ENCODE results near the gene GPRIN3.

Gene GPRIN3

DNA sequence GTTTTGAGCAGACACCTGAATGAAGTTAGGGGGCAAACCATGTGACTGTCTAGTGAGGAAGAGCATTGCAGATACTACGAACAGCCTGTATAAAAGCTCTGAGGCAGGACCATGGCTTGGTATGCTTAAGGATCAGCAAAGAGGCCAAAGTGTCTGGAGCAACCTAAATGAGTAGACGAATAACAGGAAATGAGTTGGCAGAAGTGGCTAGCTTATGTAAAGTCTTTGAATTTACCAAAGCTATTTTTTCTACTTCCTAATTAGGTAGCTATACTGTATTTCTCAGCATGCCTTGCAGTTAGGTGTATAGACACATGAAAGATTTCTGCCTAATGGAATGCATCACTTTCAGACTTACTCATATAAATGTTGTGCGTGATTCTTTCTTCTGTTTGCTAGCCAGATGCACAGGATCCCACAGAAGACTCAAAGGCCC is 9.3 kb upstream of the GPRIN3 start:
- no peak for TF ChIP-seq CREB1 (IDR thresholded peaks at IDR 0.05; ENCODE audit: low read depth)
- TF ChIP-seq, protein P1, sequence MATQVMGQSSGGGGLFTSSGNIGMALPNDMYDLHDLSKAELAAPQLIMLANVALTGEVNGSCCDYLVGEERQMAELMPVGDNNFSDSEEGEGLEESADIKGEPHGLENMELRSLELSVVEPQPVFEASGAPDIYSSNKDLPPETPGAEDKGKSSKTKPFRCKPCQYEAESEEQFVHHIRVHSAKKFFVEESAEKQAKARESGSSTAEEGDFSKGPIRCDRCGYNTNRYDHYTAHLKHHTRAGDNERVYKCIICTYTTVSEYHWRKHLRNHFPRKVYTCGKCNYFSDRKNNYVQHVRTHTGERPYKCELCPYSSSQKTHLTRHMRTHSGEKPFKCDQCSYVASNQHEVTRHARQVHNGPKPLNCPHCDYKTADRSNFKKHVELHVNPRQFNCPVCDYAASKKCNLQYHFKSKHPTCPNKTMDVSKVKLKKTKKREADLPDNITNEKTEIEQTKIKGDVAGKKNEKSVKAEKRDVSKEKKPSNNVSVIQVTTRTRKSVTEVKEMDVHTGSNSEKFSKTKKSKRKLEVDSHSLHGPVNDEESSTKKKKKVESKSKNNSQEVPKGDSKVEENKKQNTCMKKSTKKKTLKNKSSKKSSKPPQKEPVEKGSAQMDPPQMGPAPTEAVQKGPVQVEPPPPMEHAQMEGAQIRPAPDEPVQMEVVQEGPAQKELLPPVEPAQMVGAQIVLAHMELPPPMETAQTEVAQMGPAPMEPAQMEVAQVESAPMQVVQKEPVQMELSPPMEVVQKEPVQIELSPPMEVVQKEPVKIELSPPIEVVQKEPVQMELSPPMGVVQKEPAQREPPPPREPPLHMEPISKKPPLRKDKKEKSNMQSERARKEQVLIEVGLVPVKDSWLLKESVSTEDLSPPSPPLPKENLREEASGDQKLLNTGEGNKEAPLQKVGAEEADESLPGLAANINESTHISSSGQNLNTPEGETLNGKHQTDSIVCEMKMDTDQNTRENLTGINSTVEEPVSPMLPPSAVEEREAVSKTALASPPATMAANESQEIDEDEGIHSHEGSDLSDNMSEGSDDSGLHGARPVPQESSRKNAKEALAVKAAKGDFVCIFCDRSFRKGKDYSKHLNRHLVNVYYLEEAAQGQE (IDR thresholded peaks at IDR 0.05; ENCODE audit: low read depth): no peak
- TF ChIP-seq NFIC (IDR thresholded peaks at IDR 0.05): no peak
- no peak for TF ChIP-seq TCF12 (IDR thresholded peaks at IDR 0.05; ENCODE audit: low read depth)
- TF ChIP-seq, protein P2, sequence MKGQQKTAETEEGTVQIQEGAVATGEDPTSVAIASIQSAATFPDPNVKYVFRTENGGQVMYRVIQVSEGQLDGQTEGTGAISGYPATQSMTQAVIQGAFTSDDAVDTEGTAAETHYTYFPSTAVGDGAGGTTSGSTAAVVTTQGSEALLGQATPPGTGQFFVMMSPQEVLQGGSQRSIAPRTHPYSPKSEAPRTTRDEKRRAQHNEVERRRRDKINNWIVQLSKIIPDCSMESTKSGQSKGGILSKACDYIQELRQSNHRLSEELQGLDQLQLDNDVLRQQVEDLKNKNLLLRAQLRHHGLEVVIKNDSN (IDR thresholded peaks at IDR 0.05): no peak

DNA sequence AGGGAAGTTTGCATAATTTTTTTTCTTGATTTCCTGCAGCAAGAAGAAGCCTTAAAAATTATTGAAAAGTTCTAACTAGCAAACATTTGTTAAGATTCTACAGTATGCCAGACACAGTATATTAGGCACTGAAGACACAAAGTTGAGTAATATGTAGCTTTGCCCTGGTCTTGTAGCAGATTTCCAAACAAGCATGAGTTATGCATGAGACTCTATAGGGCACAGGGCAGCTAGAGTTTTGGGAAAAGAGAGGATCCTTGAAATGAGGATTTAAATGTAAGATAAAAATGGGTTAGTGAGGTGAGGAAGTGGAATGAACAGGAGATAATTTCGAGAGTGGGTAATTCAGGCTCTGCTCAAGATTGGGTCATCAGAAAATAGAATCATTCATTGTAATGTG is 8.6 kb upstream of the GPRIN3 start:
- TF ChIP-seq CEBPB (IDR thresholded peaks at IDR 0.05): no peak
- TF ChIP-seq YY1 (IDR thresholded peaks at IDR 0.05; ENCODE audit: low read depth): no peak
- TF ChIP-seq ZBTB7A (IDR thresholded peaks at IDR 0.05; ENCODE audit: low read depth): no peak
- no peak for TF ChIP-seq EGR1 (IDR thresholded peaks at IDR 0.05)
- TF ChIP-seq NFIC (IDR thresholded peaks at IDR 0.05): no peak
- no peak for TF ChIP-seq CREB1 (IDR thresholded peaks at IDR 0.05; ENCODE audit: low read depth)
- TF ChIP-seq, protein P2 (IDR thresholded peaks at IDR 0.05): no peak
- TF ChIP-seq TAF1 (IDR thresholded peaks at IDR 0.05; ENCODE audit: low read depth): no peak
- TF ChIP-seq, protein P1 (IDR thresholded peaks at IDR 0.05; ENCODE audit: low read depth): no peak
- no peak for TF ChIP-seq TEAD4 (IDR thresholded peaks at IDR 0.05)
- no peak for TF ChIP-seq TCF12 (IDR thresholded peaks at IDR 0.05; ENCODE audit: low read depth)

DNA sequence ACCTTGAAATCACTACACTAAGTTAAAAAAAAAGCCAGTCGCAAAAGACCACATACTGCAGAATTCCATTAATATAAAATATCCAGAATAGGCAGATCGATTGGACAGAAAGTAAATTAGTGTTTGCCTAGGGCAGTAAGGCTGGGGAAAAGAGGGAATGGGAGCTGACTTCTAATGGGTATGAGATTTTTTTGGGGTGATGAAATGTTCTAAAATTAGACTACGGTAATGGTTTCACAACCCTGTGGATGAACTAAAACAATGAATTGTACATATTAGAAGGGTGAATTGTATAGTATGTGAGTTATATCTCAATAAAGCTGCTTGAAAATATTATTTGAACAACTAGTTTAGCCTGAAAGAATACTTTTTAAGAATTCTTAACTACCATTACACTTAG is 6.7 kb upstream of the GPRIN3 start:
- TF ChIP-seq, protein P1 (IDR thresholded peaks at IDR 0.05; ENCODE audit: low read depth): no peak
- TF ChIP-seq, protein P3, sequence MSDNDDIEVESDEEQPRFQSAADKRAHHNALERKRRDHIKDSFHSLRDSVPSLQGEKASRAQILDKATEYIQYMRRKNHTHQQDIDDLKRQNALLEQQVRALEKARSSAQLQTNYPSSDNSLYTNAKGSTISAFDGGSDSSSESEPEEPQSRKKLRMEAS (IDR thresholded peaks at IDR 0.05): no peak
- TF ChIP-seq CREB1 (IDR thresholded peaks at IDR 0.05; ENCODE audit: low read depth) (no peak), FOXM1 (IDR thresholded peaks at IDR 0.05; ENCODE audit: borderline replicate concordance, low read depth) (no peak), NFIC (IDR thresholded peaks at IDR 0.05) (no peak), EP300 (IDR thresholded peaks at IDR 0.05; ENCODE audit: borderline replicate concordance) (no peak), TCF12 (IDR thresholded peaks at IDR 0.05; ENCODE audit: low read depth) (no peak), ZBTB7A (IDR thresholded peaks at IDR 0.05; ENCODE audit: low read depth) (no peak), EGR1 (IDR thresholded peaks at IDR 0.05) (no peak)

DNA sequence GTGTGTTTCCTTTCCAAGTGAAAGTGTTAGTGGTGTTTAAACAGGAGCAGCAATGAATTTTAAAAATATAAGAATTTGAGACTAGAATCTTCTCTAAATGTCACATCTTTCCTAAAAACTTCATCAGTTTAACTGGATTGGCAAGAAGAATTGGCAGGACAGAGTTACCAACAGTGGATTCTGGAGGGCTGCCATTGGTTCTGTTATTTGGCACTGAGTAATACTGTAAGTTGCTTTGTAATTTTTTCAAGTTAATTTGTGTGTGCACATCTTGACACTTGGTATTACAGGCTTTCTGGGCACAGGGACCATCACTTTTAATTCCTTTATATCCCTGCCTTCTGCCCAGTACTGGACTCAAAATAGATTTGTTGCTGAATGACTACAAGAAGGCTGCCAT is 4.5 kb upstream of the GPRIN3 start:
- TF ChIP-seq EGR1 (IDR thresholded peaks at IDR 0.05): no peak
- no peak for TF ChIP-seq NFIC (IDR thresholded peaks at IDR 0.05)
- no peak for TF ChIP-seq EP300 (IDR thresholded peaks at IDR 0.05; ENCODE audit: borderline replicate concordance)
- TF ChIP-seq RAD21 (IDR thresholded peaks at IDR 0.05; ENCODE audit: low read depth): no peak
- no peak for TF ChIP-seq ZBTB7A (IDR thresholded peaks at IDR 0.05; ENCODE audit: low read depth)
- no peak for TF ChIP-seq FOXM1 (IDR thresholded peaks at IDR 0.05; ENCODE audit: borderline replicate concordance, low read depth)
- TF ChIP-seq, protein P2 (IDR thresholded peaks at IDR 0.05): no peak
- TF ChIP-seq TCF12 (IDR thresholded peaks at IDR 0.05; ENCODE audit: low read depth): no peak
- TF ChIP-seq, protein P1 (IDR thresholded peaks at IDR 0.05; ENCODE audit: low read depth): no peak
- no peak for TF ChIP-seq YY1 (IDR thresholded peaks at IDR 0.05; ENCODE audit: low read depth)
- TF ChIP-seq CEBPB (IDR thresholded peaks at IDR 0.05): no peak
- TF ChIP-seq, protein P3 (IDR thresholded peaks at IDR 0.05): no peak
- TF ChIP-seq TAF1 (IDR thresholded peaks at IDR 0.05; ENCODE audit: low read depth): no peak
- no peak for TF ChIP-seq CREB1 (IDR thresholded peaks at IDR 0.05; ENCODE audit: low read depth)

Data from Ishikawa (cell line).